OCI-LY1 (cell line): ENCODE results near the gene AKAP13.
"Not testable (repeated sequence)": the region's sequence is repeated elsewhere in the genome, so short reads cannot be mapped to it uniquely, and the experiment has no call there.

ENCODE experiments used
- H2AFZ ChIP-seq: fragments of 200-600 bp; sonication (generic), shearing (Covaris generic); 2 replicates; pipeline ENCODE4 v1.6.0; 2014; ENCODE audit warnings: antibody characterized with exemption, mild to moderate bottlenecking, low read length
- H3F3A ChIP-seq: fragments of 200-600 bp; sonication (generic), shearing (Covaris generic); 2 replicates; pipeline ENCODE4 v1.6.0; 2014; ENCODE audit warnings: mild to moderate bottlenecking, antibody characterized with exemption, low read length, moderate library complexity; ENCODE audit not compliant: insufficient read depth
- H3K27ac ChIP-seq: fragments of 200-600 bp; sonication (generic); 2 replicates; pipeline ENCODE4 v1.5.1; 2014; ENCODE audit warnings: low read length, mixed run types, mild to moderate bottlenecking, low read depth; ENCODE audit not compliant: poor library complexity, severe bottlenecking
- H3K27me3 ChIP-seq: fragments of 200-600 bp; sonication (generic); 2 replicates; pipeline ENCODE4 v1.6.0; 2014; ENCODE audit warnings: antibody characterized with exemption, mild to moderate bottlenecking, low read length, moderate library complexity; ENCODE audit not compliant: insufficient read depth
- H3K36me3 ChIP-seq: fragments of 200-600 bp; sonication (generic); 2 replicates; pipeline ENCODE4 v1.6.1; 2014; ENCODE audit warnings: mild to moderate bottlenecking, antibody characterized with exemption, low read length, moderate library complexity, mixed read lengths; ENCODE audit not compliant: insufficient read depth
- H3K4me1 ChIP-seq: fragments of 200-600 bp; sonication (generic); 2 replicates; pipeline ENCODE4 v1.5.1; 2014; ENCODE audit warnings: mild to moderate bottlenecking, low read length, moderate library complexity; ENCODE audit not compliant: insufficient read depth, severe bottlenecking
- H3K4me2 ChIP-seq: fragments of 200-600 bp; sonication (generic), shearing (Covaris generic); 2 replicates; pipeline ENCODE4 v1.6.1; 2014; ENCODE audit warnings: low read length
- H3K4me3 ChIP-seq: fragments of 200-600 bp; sonication (generic); 2 replicates; pipeline ENCODE4 v1.5.1; 2014; ENCODE audit warnings: low read length, low read depth, mild to moderate bottlenecking, mixed read lengths; ENCODE audit not compliant: poor library complexity, severe bottlenecking
- H3K79me2 ChIP-seq: fragments of 200-600 bp; shearing (Covaris generic); 2 replicates; pipeline ENCODE4 v1.6.1; 2016; ENCODE audit warnings: mixed run types, low read length, mixed read lengths; ENCODE audit not compliant: insufficient read depth
- H3K9ac ChIP-seq: fragments of 200-600 bp; sonication (generic), shearing (Covaris generic); 2 replicates; pipeline ENCODE4 v1.6.1; 2014; ENCODE audit warnings: mild to moderate bottlenecking, low read length, mixed read lengths
- H3K9me2 ChIP-seq: fragments of 200-600 bp; sonication (generic), shearing (Covaris generic); 2 replicates; pipeline ENCODE4 v1.6.1; 2014; ENCODE audit warnings: low read depth, mild to moderate bottlenecking, low read length, mixed read lengths
- H3K9me3 ChIP-seq: fragments of 200-600 bp; shearing (Covaris generic); 2 replicates; pipeline ENCODE4 v1.6.1; 2014; ENCODE audit warnings: low read length, mixed read lengths
- H4K20me1 ChIP-seq: fragments of 200-600 bp; sonication (generic), shearing (Covaris generic); 2 replicates; pipeline ENCODE4 v1.6.0; 2016; ENCODE audit warnings: mild to moderate bottlenecking, low read length; ENCODE audit not compliant: insufficient read depth
- CTCF ChIP-seq: fragments of 200-600 bp; sonication (generic), shearing (Covaris generic); IDR thresholded peaks from 2 replicates; pipeline ENCODE4 v1.5.1; 2017; ENCODE audit warnings: mild to moderate bottlenecking, antibody characterized with exemption, low read length, moderate library complexity, mixed read lengths
- EZH2 ChIP-seq: fragments of 200-600 bp; sonication (generic), shearing (Covaris generic); IDR thresholded peaks from 2 replicates; pipeline ENCODE4 v1.8.0; 2017; ENCODE audit warnings: borderline replicate concordance, mixed run types, mild to moderate bottlenecking, antibody characterized with exemption, low read length, moderate library complexity, mixed read lengths

Gene AKAP13

DNA sequence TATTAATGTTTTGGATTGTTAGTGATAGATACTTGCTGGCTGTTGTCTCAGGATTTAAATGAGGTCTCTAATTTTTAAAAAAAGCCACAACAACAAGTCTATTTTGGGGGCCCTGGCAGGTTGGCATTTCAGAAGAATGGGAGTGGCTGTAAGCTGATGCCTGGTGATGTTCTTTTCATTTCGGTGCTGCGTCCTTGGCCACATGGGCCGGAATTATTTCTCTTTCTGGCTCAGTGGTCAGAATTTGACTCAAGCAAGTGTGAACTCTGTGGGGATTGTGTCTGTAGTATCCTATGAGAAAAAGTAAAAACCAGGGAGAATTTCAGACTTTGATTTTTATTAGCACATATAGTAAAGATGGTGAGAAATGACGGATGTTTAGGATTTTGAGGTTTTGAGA is 203.0 kb downstream of the AKAP13 start:
- peaks cover 72% of the 10 kb centered on the region for H3K4me1 ChIP-seq
- no peaks in the 10 kb centered on the region for H3K27me3 ChIP-seq
- no peaks in the 10 kb centered on the region for H3K9me2 ChIP-seq
- H3K9me3 ChIP-seq: no peaks in the 10 kb centered on the region
- peak overlapping the region; percentile 95 for H3K27ac ChIP-seq
- peaks cover 15% of the 10 kb centered on the region for H3K79me2 ChIP-seq
- H3F3A ChIP-seq: no peaks in the 10 kb centered on the region
- no peaks in the 10 kb centered on the region for H4K20me1 ChIP-seq
- peak overlapping the region; percentile 84 for H3K4me2 ChIP-seq
- H3K9ac ChIP-seq: peak overlapping the region; percentile 76
- TF ChIP-seq CTCF (no peak), EZH2 (no peak)
- H3K4me3 ChIP-seq: peak overlapping the region; percentile 65
- H2AFZ ChIP-seq: no peak overlapping the region
- peaks cover 47% of the 10 kb centered on the region for H3K36me3 ChIP-seq

- no peaks in the 10 kb centered on the region for H3F3A ChIP-seq
- H3K4me1 ChIP-seq: peaks cover 72% of the 10 kb centered on the region
- H3K4me2 ChIP-seq: peak overlapping the region; percentile 84
- H3K9me2 ChIP-seq: no peaks in the 10 kb centered on the region
- H3K27me3 ChIP-seq: no peaks in the 10 kb centered on the region
- peaks cover 49% of the 10 kb centered on the region for H3K36me3 ChIP-seq
- H3K4me3 ChIP-seq: peak overlapping the region; percentile 65
- peak overlapping the region; percentile 76 for H3K9ac ChIP-seq
- peak overlapping the region; percentile 95 for H3K27ac ChIP-seq
- no peaks in the 10 kb centered on the region for H3K9me3 ChIP-seq
- no peak for TF ChIP-seq EZH2
- TF ChIP-seq CTCF: no peak
- H2AFZ ChIP-seq: no peak overlapping the region
- no peaks in the 10 kb centered on the region for H4K20me1 ChIP-seq
- peaks cover 15% of the 10 kb centered on the region for H3K79me2 ChIP-seq
Measured at GRCh38 chr15:85583923-85584390, 203.6 kb downstream of the AKAP13 start.

- no peak overlapping the region for H2AFZ ChIP-seq
- H3K4me1 ChIP-seq: peaks cover 65% of the 10 kb centered on the region
- peak overlapping the region; percentile 95 for H3K27ac ChIP-seq
- peaks cover 17% of the 10 kb centered on the region for H3K79me2 ChIP-seq
- H3K4me3 ChIP-seq: peak overlapping the region; percentile 65
- TF ChIP-seq EZH2 (no peak), CTCF (no peak)
- no peaks in the 10 kb centered on the region for H4K20me1 ChIP-seq
- H3K9me2 ChIP-seq: no peaks in the 10 kb centered on the region
- H3K9ac ChIP-seq: peak overlapping the region; percentile 39; the same call in 1 of the 2 replicates
- no peaks in the 10 kb centered on the region for H3K9me3 ChIP-seq
- peak overlapping the region; percentile 84 for H3K4me2 ChIP-seq
- no peaks in the 10 kb centered on the region for H3F3A ChIP-seq
- no peaks in the 10 kb centered on the region for H3K27me3 ChIP-seq
- peaks cover 44% of the 10 kb centered on the region for H3K36me3 ChIP-seq
Measured at GRCh38 chr15:85584872-85585271, 204.5 kb downstream of the AKAP13 start.

GRCh38 chr15:85586196-85586595 is 205.8 kb downstream of the AKAP13 start:
- H3K4me3 ChIP-seq, H3K4me2 ChIP-seq, H3K9me3 ChIP-seq, H3F3A ChIP-seq, H3K27ac ChIP-seq, H4K20me1 ChIP-seq, H3K9me2 ChIP-seq, H2AFZ ChIP-seq, H3K27me3 ChIP-seq, H3K9ac ChIP-seq: not testable (repeated sequence)
- Histone ChIP-seq H3K4me1 (peaks cover 58% of the 10 kb centered on the region), H3K79me2 (peaks cover 21% of the 10 kb centered on the region), H3K36me3 (peaks cover 47% of the 10 kb centered on the region)
